ENCODE measurements around the gene SLC2A3. TPM values are rescaled to one million over a fixed set of nuclear protein-coding genes. Genes with fewer than 3 reads are reported as not detected.
A peak's percentile ranks its signal among the peaks of the same experiment; 100 is the strongest.
"Not testable (repeated sequence)": the region's sequence is repeated elsewhere in the genome, so short reads cannot be mapped to it uniquely, and the experiment has no call there.

Gene SLC2A3
- total and polyA plus RNA-seq, 9 donors = 14.1 to 100 (median 28.0) TPM

- Histone ChIP-seq H3K27ac (no peak overlapping the region), H3K9me3 (no peaks in the 10 kb centered on the region), H3K4me3 (no peak overlapping the region), H3K36me3 (no peaks in the 10 kb centered on the region), H3K4me1 (ENCODE audit: insufficient read depth) (no peaks in the 10 kb centered on the region), H3K27me3 (no peaks in the 10 kb centered on the region)
- TF ChIP-seq POLR2A (IDR thresholded peaks at IDR 0.05) = no peak
- no peak for TF ChIP-seq CTCF (IDR thresholded peaks at IDR 0.05)
- no peak for TF ChIP-seq EP300 (IDR thresholded peaks at IDR 0.05)
- no peak for DNase-seq
- 88 to 89% (median 89%) methylated on average over 1 of the region's 1 CpG for whole genome bisulfite sequencing, 3 donors
- intact Hi-C loops (cut with DNase I) = no loop called here
Observed at GRCh38 chr12:7959278-7959677, 23.3 kb upstream of the SLC2A3 start.

- 93 to 95% (median 95%) methylated on average over 19 of the region's 19 CpGs for WGBS, 3 donors
- H3K4me3 ChIP-seq; intact Hi-C loops (cut with DNase I): not testable (repeated sequence)
Observed at GRCh38 chr12:7954877-7955276, 18.9 kb upstream of the SLC2A3 start.

GRCh38 chr12:7954418-7954817 lies 18.4 kb upstream of the SLC2A3 start:
- DNase-seq; H3K4me3 ChIP-seq; H3K27me3 ChIP-seq; H3K9me3 ChIP-seq; intact Hi-C loops (cut with DNase I); H3K36me3 ChIP-seq; H3K27ac ChIP-seq; H3K4me1 ChIP-seq (ENCODE audit: insufficient read depth): not testable (repeated sequence)
- WGBS, 3 donors = 13 to 21% (median 18%) methylated on average over 4 to 10 of the region's 10 CpGs

More at GRCh38 chr12:7954877-7955276, 18.9 kb upstream of the SLC2A3 start:
- H3K9me3 ChIP-seq; H3K36me3 ChIP-seq; H3K4me1 ChIP-seq (ENCODE audit: insufficient read depth); DNase-seq; H3K27me3 ChIP-seq; H3K27ac ChIP-seq: not testable (repeated sequence)

GRCh38 chr12:7953912-7954311 lies 17.9 kb upstream of the SLC2A3 start:
- H3K4me3 ChIP-seq; H3K4me1 ChIP-seq (ENCODE audit: insufficient read depth); H3K9me3 ChIP-seq; intact Hi-C loops (cut with DNase I); H3K27me3 ChIP-seq; DNase-seq; H3K27ac ChIP-seq; H3K36me3 ChIP-seq: not testable (repeated sequence)
- 92 to 99% (median 98%) methylated on average over 2 of the region's 2 CpGs for WGBS, 3 donors

GRCh38 chr12:7951671-7952070 lies 15.7 kb upstream of the SLC2A3 start:
- Histone ChIP-seq H3K27ac (no peak overlapping the region), H3K4me3 (no peak overlapping the region), H3K36me3 (no peaks in the 10 kb centered on the region), H3K27me3 (no peaks in the 10 kb centered on the region), H3K4me1 (ENCODE audit: insufficient read depth) (no peaks in the 10 kb centered on the region), H3K9me3 (no peaks in the 10 kb centered on the region)
- DNase-seq = peak in 1 of 5 donors; percentile 1
- TF ChIP-seq CTCF (IDR thresholded peaks at IDR 0.05) = no peak
- TF ChIP-seq EP300 (IDR thresholded peaks at IDR 0.05) = no peak
- no peak for TF ChIP-seq POLR2A (IDR thresholded peaks at IDR 0.05)
- intact Hi-C loops (cut with DNase I) = no loop called here
- 92 to 97% (median 95%) methylated on average over 6 of the region's 6 CpGs for WGBS, 3 donors

- intact Hi-C loops (cut with DNase I); H3K27ac ChIP-seq; H3K4me1 ChIP-seq (ENCODE audit: insufficient read depth); H3K9me3 ChIP-seq; H3K27me3 ChIP-seq; H3K36me3 ChIP-seq; H3K4me3 ChIP-seq: not testable (repeated sequence)
- WGBS, 3 donors = 92 to 93% (median 93%) methylated on average over 14 of the region's 14 CpGs
- DNase-seq = peak in 1 of 5 donors; percentile 3
Observed at GRCh38 chr12:7950230-7950943, 14.4 kb upstream of the SLC2A3 start.
